HS-5 (cell line): ENCODE measurements around the gene STAT2.
A peak's percentile ranks its signal among the peaks of the same experiment; 100 is the strongest.
"Not testable (repeated sequence)": the region's sequence is repeated elsewhere in the genome, so short reads cannot be mapped to it uniquely, and the experiment has no call there.

ENCODE experiments used
- DNase-seq: peaks from one replicate; pipeline ENCODE4 v3.0.0-alpha.2; 2012; ENCODE audit warnings: low read depth

The STAT2 gene

DNA sequence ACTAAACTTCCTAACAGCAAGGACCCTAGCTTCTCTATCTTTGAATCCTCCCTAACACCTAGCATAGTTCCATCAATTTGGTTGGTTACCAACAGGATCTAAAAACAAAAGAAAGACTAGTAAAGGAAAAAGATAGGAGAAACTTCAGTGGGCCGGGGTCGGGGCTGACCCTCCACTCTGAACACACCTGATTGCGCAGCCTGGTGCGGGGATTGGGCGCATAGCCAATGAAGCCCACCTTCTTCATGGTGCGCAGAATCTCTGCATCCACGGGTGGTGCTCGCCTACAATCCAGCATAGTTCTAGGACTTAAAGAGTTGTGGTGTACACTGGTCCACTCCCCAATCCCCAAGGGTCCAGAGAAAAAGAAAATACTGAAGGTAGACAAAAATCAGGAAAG is 33.8 kb downstream of the STAT2 start:
- DNase-seq = no peak

DNA sequence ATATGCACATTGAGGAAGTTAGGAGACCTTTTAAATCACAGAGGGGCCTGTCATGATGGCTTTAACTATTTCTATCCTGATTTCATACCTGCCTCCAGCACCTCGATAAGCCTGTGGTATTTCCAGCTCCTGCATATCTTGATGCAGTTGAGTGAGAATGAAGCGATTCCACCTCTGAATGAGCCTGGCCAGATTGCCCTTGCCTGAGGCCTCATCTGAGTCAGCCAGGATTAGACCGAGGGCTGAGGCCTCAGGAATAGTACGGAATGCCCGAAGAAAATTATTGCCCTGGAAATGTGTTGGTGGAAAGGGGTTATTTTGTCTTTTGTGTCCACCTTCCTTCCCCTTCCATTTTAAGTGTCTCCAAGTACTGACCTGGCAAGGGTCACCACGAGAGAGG is 35.7 kb downstream of the STAT2 start:
- no peak for DNase-seq

DNA sequence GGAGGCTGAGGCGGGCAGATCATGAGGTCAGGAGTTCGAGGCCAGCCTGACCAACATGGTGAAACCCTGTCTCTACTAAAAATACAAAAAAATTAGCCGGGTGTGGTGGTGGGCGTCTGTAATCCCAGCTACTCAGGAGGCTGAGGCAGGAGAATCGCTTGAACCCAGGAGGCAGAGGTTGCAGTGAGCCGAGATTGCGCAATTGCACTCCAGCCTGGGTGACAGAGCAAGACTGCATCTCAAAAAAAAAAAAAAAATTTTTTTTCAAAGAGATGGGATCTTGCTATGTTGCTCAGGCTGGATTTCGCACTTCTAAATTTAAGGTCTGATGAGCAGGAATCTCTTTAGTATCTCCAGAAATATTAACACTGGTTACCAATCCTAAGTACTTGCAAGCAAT is 38.3 kb downstream of the STAT2 start:
- DNase-seq = not testable (repeated sequence)

DNA sequence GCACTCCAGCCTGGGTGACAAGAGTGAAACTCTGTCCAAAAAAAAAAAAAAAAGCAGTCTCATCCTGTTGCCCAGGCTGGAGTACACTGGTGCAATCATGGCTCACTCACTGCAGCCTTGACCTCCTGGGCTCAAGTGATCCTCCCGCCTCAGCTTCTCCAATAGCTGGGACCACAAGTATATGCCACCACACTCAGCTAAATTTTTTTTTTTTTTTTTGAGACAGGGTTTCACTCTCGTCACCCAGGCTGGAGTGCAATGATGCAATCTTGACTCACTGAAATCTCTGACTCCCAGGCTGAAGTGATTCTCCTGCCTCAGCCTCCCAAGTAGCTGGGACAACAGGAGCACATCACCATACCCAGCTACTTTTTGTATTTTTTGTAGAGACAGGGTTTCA is 38.9 kb downstream of the STAT2 start:
- no peak for DNase-seq

DNA sequence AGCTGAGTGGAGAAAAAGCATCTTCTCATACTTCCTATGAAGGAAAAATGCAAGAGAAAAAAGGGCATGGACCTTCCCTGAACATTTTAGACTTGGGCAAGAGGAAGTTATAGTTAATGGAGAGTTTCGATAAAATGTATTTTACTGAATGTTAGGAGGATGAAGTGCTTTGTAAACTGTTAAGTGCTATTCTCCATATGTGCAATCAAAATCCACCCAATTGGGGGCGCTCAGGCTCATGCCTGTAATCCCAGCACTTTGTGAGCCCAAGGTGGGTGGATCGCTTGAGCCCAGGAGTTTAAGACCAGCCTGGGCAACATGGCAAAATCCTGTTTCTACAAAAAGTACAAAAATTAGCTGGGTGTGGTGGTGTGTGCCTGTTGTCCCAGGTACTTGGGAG is 42.2 kb downstream of the STAT2 start:
- no peak for DNase-seq

DNA sequence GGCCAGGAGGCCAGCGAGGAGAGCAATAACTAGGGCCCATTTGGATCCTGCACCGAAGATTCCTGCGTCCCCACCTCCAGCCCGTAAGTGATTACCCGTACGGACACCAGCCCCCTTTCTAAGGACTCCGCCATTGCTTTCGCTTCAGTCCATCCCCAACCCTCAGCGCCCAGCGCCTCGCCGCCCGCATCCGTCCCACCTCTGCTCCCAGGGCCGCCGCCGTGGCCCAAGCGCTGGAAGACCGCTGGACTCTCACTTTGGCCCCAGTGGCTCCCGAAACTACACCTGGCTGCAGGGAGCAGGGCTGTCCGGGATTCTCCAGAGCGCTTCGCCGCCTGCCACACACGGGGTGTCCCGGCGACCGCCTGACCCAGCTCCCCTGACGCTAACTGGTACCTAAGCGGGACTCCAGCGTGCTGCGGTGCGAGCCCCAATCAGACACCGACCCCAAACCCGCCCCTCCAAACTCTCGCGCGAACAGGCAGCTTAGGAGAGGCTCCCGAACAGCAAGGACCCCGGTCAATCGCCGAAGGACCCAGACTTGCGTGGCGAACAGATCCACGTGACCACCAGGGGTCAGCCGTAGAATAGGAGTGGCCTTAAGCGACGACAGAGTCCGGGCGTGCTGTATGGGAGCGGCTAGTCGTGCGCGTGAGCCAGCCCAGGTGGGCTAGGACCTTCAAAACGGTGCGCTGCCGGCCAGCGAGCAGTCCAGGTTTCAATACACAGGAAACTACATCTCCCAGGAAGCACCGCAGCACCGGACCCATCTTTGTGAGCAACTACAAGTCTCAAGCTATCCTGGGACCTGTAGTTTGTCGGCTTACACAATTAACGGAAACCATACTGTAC is 44.1 kb downstream of the STAT2 start, which contains the start of gene CNPY2:
TSS of gene CNPY2 (minus strand) at position 367 of the 852 bp plus-strand sequence. CDS start 771 bp downstream, outside the sequence.
- peak; percentile 93 for DNase-seq

DNA sequence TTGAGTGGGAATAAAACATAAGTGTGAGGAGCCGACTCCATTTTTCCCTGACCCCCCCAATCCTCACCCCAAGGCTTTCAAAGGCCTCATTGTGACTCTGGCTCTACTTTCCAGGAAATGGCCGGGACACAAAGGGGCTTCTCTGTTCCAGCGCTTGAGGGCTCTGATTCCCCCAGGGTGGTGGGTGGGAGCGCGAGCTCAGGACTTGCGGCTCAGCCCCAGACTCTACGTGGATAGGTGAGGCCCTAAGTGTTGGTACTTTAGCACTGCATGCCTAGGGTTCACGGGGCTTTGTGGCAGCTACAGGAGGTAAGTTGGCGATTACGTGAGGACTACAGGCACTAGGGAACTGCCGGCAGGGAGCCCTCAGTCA is 44.7 kb downstream of the STAT2 start:
- no peak for DNase-seq

DNA sequence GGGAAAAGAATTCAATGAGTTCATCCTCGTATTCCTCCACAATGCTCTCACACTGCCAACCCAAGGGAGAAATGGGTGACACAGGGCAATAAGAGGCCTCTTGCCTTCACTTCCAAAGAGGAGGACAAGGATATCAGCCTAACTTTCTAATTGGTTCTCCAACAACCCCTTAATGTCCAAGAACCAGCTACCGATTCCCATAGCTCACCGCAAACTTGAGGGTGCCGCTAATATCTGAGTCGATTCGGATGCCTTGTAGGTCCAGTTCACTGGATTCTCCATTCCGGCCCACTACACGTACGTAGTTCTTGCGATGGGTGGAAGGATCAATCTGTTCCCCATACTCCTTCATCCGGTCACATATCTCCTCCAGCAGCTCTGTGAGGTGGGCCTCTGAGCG is 48.9 kb downstream of the STAT2 start:
- DNase-seq = no peak

DNA sequence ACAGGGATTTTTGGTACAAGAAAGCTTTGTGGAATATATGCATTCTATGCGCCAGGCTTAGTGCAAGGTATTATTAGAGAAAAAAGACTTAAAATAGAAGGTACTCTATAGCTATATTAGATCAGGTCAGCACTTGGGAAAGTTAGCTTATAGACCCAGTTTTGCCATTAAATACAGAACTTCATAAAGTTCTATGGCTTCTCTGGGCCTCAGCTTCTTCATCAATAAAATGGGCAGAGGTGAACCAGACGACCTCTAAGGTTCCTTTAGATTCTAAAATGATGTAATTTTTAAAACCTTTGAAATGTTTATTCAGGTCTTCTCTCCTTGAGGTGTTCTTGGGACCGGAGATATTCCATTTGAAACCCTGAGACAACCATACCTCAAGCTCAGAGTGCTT is 51.2 kb downstream of the STAT2 start:
- no peak for DNase-seq

DNA sequence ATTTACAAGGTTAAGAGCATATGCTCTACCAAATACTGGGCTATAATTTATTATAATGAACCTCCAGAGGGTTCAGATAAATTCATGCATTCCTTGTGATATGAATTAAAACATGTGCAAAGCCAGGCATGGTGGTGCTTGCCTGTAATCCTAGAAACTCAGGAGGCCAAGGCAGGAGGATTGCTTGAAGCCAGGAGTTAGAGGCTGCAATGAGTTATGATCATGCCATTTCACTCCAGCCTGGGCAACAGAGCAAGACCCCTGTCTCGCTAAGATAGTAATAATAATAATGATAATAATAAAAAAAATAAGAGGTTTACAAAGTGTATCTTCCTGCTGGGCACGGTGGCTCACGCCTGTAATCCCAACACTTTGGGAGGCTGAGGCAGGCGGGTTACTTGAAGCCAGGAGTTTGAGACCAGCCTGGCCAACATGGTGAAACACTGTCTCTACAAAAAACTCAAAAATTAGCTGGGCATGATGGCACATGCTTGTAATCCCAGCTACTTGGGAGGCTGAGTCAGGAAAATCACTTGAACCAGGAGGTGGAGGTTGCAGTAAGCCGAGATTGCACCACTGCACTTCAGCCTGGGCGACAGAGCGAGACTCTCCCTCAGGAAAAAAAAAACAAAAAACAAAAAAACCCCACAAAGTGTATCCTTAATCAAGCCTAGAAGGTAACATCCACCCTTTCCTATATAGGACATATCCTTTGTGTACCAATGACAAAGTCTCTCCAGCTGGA is 52.5 kb downstream of the STAT2 start:
- no peak for DNase-seq

DNA sequence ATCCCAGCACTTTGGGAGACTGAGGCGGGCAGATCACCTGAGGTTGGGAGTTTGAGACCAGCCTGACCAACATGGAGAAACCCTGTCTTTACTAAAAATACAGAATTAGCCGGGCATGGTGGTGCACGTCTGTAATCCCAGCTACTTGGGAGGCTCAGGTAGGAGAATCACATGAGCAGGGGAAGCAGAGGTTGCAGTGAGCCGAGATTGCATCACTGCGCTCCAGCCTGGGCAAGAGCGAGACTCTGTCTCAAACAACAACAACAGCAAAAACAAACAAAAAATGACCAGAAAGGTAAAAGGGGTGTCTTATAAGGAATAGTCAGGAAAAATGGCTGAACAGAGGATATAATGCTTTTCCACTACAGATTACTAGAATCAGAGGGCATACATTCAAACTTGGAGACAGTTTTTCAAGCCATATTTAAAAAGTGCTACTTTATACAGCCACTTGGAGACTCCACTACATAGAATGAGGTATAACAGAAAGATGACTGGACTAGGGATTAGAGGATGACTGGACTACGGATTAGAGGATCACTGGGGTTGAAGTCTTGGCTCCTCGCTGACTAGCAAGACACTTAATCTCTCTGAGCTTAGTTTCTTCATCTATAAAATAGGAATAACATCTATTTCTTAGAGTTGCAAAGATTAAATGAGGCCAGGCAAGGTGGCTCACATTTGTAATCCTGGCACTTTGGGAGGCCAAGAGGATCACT is 54.9 kb downstream of the STAT2 start:
- DNase-seq = no peak

DNA sequence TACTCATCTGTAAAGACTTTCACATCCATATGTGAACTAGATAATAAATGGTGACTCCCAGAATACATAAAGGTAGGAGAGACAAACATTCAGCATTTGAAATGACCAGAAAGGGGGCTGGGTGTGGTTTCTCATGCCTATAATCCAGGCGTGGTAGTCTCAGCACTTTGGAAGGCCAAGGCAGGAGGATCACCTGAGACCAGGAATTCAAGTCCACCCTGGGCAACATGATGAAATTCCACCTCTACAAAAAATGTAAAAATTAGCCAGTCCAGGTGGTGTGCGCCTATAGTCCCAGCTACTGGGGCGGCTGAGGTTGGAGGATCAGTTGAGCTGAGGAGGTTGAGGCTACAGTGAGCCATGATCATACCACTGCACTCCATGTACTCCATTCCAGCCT is 55.6 kb downstream of the STAT2 start:
- no peak for DNase-seq

DNA sequence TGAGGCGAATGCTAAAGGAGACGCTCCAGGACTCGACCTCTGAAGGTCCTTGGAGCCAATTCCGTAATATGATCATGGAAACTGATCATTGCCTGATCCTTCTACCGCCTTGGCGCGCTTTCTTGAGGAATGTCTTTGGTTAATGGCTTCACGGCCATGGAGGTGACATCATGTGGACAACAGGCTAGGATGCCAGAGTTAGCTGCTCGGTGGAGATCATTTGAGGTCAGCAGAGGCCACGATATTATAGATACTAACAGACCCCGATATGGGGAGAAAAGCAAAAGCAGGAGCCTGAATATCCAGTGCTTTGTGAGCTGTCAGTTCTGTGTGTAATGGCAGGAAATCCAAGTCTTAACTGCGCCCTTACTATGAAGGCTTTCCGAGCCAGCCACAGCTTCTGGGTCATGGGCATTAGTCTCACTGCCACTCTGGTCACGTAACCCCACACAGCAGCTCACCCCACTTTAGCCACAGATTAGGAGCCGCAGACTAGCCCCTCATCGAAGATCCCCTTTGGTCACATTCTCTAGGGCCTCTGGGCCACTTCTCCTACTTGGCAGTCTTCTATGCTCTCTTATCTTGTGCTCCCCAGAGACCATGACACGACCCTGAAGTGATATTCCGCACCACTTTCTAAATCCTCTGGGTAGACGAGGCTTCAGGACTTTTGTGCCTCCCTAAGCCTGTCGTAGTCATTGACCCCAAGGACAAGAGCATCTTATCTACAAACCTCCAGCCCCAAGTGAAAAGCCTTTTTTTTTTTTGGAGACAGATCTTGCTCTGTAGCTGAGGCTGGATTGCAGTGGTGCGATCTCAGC is 59.1 kb downstream of the STAT2 start:
- no peak for DNase-seq

DNA sequence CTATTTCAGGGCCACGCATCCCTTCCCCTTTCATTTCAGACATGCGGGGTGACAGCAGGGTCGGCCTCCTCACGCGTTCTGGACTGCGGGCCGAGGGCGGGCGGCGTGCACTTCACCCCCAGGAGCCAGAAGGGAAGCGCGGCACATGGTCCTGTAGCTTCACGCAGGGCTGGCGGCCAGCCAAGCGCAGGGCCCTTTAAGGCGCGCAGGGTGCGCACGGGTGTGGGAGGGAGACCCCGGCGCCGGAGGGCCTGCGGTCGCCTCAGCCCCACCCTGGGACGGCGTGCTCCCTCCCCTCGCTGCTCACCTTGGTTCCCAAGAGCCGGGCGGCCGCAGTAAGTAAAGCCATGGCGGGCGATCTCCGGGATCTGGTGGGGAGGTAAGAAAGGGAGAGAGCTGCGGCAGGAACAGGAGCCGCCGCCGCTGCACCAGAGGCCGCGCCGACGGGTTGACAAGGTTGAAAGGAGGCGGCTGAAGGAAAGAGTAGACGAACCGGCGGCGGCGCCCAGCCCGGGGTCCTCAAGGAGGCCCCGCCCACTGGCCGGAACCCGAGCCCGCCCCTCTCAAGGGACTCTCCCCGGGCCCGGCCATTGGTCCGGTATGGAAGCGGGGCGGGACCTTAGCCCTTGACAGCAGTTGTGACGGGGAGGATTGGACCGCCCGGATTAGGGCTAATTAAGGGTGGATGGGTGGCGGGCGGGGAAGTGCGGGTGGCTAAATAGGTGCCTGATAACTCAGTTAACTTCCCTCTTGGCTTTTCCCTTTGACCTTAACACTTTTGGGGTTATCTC is 59.9 kb downstream of the STAT2 start, which contains the start of gene CS:
TSS of gene CS (minus strand) at position 478 of the 791 bp plus-strand sequence. CDS start at position 349, 129 bp downstream.
- peak; percentile 88 for DNase-seq

DNA sequence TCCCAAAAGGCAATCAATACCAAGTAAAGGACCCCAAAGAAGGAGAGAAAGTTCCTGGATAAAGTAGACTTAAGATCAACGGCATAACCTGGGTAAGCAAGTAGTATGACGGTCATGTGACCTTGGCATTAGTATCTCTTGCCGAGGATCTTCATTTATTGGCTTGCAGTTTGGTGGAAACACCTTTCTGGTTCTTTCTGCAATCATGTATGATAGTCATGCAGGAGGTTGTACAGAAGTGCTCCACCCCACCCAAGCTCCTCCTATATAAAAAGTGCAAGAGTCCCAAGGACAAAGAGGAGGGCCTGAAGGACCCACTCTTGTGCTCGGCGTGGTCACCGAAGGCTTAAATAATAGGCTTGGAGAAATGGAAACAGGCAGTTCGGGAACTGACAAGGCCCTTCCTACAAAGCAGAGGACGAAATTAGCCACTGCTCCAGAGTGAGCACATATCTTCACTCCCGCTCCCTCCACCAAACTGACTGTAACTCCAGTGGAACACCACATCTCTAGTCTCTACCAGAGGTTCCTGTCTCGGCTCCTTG is 60.5 kb downstream of the STAT2 start:
- DNase-seq = no peak

DNA sequence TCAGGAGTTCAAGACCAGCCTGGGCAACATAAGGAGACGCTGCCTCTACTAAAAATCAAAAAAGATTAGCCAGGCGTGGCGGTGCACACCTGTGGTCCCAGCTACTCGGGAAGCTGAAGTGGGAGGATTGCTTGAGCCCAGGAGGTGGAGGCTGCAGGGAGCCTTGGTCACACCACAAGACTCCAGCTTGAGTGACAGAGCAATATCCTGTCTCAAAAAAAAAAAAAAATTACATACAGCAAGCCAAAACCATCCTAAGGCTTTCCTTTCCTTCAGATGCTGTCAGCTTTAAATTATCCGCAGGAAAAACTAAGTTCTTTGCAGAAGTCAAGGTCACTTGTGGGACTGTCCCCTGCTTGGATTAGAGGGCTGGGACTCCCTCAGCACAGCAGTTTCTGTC is 61.1 kb downstream of the STAT2 start:
- no peak for DNase-seq

DNA sequence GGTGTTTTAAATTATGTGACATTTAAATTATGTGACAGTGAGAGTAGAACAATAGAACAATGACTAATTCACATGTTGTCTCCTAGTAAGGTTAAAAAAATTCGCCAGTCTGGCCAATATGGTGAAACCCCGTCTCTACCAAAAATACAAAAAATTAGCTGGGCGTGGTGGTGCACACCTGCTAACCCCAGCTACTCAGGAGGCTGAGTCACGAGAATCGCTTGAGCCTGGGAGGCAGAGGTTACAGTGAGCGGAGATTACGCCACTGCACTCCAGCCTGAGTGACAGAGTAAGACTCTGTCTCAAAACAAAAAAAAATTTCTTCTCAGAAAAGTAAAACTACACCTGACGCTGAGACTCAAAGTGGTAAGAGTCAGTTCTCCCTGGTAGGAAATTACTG is 62.5 kb downstream of the STAT2 start:
- DNase-seq = no peak

DNA sequence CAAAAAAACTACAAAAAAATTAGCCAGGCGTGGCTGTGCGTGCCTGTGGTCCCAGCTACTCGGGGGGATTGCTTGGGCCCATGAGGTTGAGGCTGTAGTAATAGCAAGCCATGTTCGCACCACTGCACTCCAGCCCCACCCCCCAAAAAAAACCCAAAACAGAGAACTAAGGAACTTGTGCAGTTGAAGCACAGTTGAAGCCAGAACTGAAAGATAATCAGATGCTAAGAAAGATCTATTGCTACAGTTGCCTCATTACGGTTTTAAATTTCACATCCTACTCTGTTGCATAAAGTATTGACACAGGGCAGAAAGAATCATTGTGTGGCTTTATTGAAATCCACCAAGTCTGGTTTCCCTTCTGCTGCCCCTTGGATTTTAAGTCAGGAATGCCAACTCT is 63.6 kb downstream of the STAT2 start:
- DNase-seq = no peak

DNA sequence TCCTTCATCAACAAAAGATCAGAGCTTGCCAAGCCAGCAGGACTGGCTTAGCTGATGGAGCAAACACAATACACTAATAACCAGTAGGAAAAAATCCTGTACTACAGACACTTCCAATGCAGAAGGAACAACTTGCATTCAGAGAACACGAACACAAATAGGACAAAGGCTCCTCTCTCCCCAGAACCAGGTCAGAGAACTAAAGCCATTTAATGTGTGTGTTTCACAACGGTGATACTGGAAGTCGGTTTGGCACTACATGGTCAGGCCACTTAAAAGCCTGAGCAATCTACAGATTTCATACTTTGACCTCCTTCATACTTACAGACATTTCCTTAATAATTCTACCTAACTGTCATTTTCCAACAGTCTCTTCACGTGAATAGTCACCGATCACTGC is 66.1 kb downstream of the STAT2 start:
- no peak for DNase-seq
